HFFc6 (cell line): Measurements from ENCODE around the gene PRAMEF27. TPM values are rescaled to one million over a fixed set of nuclear protein-coding genes. Genes with fewer than 3 reads are reported as not detected.
"Not testable (repeated sequence)": the region's sequence is repeated elsewhere in the genome, so short reads cannot be mapped to it uniquely, and the experiment has no call there.

ENCODE experiments used
- DNase-seq: peaks from one replicate; pipeline ENCODE4 v3.0.0-alpha.2; 2018
- H3K27ac Mint-ChIP-seq: 2 replicates; pipeline ENCODE4 v1.8.0; 2020; ENCODE audit warnings: mild to moderate bottlenecking, mixed read lengths
- H3K27me3 Mint-ChIP-seq: 2 replicates; pipeline ENCODE4 v1.8.0; 2021; ENCODE audit warnings: mild to moderate bottlenecking, moderate library complexity, mixed read lengths; ENCODE audit not compliant: insufficient read depth
- H3K36me3 Mint-ChIP-seq: 2 replicates; pipeline ENCODE4 v1.8.0; 2021; ENCODE audit warnings: low read depth, mixed read lengths
- H3K4me1 Mint-ChIP-seq: 2 replicates; pipeline ENCODE4 v1.8.0; 2020; ENCODE audit warnings: low read depth, mixed read lengths
- H3K4me3 Mint-ChIP-seq: 2 replicates; pipeline ENCODE4 v1.8.0; 2020; ENCODE audit warnings: mild to moderate bottlenecking, moderate library complexity, mixed read lengths
- H3K9me3 Mint-ChIP-seq: 2 replicates; pipeline ENCODE4 v1.8.0; 2020; ENCODE audit warnings: mild to moderate bottlenecking, mixed read lengths
- long read RNA-seq: library from polyadenylated mRNA; unstranded; transcript quantifications from one replicate; pipeline ENCODE4 v2.0.0, GENCODE V29; 2019
- total RNA-seq, 6 experiments: library from RNA; stranded (reverse); fragmentation: NEBNext Ultra II Directional; extraction: Animal tissue kit (Norgen Biotek cat#: 25700); gene quantifications; 2 replicates in 1 of 6; 3 replicates in 5 of 6; pipeline ENCODE4 v1.2.3, GENCODE V29; 2021

The PRAMEF27 gene
- total RNA-seq, result not detected
- long read RNA-seq, result 0 reads

DNA sequence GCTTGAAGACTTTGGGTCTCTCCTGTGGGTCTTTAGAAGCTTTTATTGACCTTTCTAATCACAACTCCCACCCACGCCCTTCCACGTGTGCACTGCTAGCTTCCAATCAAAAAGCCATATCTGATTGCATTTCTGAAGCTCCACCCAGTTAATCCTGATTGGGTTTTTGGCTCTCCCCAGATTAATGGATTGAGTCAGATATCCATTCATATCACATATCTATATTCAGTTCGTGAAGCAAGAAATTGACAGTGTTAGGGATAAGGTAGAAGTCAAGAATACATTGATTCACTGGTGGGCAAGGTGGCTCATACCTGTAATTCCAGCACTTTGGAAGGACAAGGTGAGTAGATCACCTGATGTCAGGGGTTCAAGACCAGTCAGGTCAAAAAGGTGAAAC is at the start of gene PRAMEF27:
TSS of gene PRAMEF27 (minus strand) at position 101 of the 400 bp plus-strand sequence. CDS start 2,916 bp downstream, outside the sequence.
- H3K9me3 Mint-ChIP-seq, H3K36me3 Mint-ChIP-seq, DNase-seq, H3K4me3 Mint-ChIP-seq, H3K27me3 Mint-ChIP-seq, H3K4me1 Mint-ChIP-seq, H3K27ac Mint-ChIP-seq: not testable (repeated sequence)

DNA sequence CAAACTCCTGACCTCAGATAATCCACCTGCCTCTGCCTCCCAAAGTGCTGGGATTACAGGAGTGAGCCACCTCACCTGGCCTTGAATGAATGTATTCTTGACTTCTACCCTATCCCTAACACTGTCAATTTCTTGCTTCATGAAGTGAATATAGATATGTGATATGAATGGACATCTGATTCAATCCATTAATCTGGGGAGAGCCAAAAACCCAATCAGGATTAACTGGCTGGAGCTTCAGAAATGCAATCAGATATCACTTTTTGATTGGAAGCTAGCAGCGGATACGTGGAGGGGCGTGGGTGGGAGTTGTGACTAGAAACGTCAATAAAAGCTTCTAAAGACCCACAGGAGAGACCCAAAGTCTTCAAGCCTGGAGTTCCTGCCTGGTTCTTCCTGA is 14.1 kb upstream of the PRAMEF27 start, which contains the start of gene PRAMEF25:
TSS of gene PRAMEF25 (plus strand) at position 301 of the 400 bp plus-strand sequence. CDS start 2,920 bp downstream, outside the sequence.
- H3K27me3 Mint-ChIP-seq, result not testable (repeated sequence)

DNA sequence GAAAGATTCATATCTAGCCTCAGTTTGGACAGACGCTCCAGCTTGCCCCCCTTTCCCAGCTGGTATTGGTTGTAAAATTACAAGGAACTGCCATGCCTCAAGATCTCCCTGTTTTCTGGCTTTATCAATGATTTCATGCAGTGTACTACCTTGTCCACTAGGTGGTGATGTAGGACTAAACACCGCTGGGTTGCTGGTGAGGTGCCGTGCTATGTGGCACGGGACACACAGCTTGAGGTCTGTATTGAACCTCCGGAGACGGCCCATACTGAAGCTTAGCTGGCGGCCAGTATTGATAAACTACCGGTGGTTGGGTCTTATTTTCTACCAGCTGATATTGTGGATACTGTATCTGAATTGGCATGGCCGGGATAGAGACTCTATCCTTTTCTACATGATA is 36.5 kb downstream of the PRAMEF27 start:
- not testable (repeated sequence) for H3K27me3 Mint-ChIP-seq, H3K4me3 Mint-ChIP-seq, H3K36me3 Mint-ChIP-seq, DNase-seq, H3K27ac Mint-ChIP-seq, H3K4me1 Mint-ChIP-seq, H3K9me3 Mint-ChIP-seq

More for the DNA sequence above, 14.1 kb upstream of the PRAMEF27 start, which contains the start of gene PRAMEF25:
- not testable (repeated sequence) for DNase-seq, H3K9me3 Mint-ChIP-seq, H3K36me3 Mint-ChIP-seq, H3K27ac Mint-ChIP-seq, H3K4me3 Mint-ChIP-seq, H3K4me1 Mint-ChIP-seq

DNA sequence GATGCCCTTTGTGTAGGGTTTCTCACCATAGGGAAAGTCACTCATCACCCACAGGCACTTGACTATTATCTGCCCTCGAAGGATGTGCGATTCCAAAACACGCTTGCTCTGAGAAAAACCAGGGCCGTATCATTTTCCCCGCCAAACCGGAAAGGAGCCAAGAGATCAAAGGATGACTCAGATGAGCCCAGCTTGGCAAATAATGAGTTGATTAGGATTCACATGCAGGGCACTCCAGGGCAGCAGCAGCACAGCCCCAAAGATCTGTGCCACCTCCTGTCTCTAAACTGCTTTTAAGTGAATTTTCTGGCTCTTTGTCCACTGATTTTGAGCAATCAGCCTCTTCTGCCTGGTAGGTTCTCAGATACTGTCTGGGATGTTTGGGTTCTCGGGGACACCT is 44.4 kb downstream of the PRAMEF27 start:
- not testable (repeated sequence) for H3K4me1 Mint-ChIP-seq, H3K4me3 Mint-ChIP-seq, H3K9me3 Mint-ChIP-seq, H3K27ac Mint-ChIP-seq, DNase-seq, H3K36me3 Mint-ChIP-seq, H3K27me3 Mint-ChIP-seq

DNA sequence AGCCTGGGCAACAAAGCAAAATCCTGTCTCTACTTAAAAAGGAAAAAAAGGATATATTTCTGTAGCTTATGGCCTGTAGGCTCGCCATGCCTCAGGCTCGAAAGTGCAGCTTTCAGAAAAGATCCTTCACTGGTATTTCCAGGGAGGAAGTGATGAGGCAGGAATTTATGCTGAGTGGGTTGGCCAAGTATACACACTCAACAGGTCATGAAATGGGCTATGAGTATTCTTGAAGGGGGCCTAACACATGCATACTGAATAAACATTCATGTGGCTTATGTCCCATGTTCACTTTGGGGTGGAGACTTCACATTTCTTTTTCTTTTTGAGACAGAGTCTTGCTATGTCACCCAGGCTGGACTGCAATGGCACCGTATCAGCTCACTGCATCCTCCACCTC is 47.0 kb downstream of the PRAMEF27 start:
- not testable (repeated sequence) for H3K4me1 Mint-ChIP-seq, H3K36me3 Mint-ChIP-seq, H3K9me3 Mint-ChIP-seq, DNase-seq, H3K27ac Mint-ChIP-seq, H3K27me3 Mint-ChIP-seq, H3K4me3 Mint-ChIP-seq

DNA sequence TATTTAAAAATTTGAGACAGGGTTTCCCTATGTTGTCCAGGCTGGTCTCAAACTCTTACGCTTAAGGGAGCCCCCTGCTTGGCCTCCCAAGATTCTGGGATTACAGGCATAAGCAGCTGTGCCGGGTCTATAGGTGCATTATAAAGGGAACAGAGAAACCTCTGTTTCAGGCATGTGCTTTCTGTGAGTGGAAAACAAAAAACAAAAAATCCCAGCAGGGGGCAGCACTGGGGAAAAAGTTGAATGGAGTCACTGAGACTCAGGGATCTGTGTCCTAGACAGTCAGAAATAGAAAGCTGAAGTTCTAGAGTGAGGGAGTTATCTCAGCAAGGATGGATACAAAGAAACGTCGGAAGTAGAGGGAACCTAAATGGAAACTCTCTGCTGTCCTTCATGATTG is 50.6 kb downstream of the PRAMEF27 start:
- not testable (repeated sequence) for H3K36me3 Mint-ChIP-seq, H3K27me3 Mint-ChIP-seq, DNase-seq, H3K9me3 Mint-ChIP-seq, H3K4me1 Mint-ChIP-seq, H3K4me3 Mint-ChIP-seq, H3K27ac Mint-ChIP-seq

Other genes with a start within 250 kb of the PRAMEF27 start
- not detected for gene PRAMEF11, start 225.2 kb downstream of the PRAMEF27 start, total RNA-seq
- gene HNRNPCL1, start 207.9 kb downstream of the PRAMEF27 start, total RNA-seq, result not detected
- not detected for gene PRAMEF2, start 199.5 kb downstream of the PRAMEF27 start, total RNA-seq
- not detected for gene PRAMEF4, start 170.4 kb downstream of the PRAMEF27 start, total RNA-seq
- not detected for gene PRAMEF10, start 158.3 kb downstream of the PRAMEF27 start, total RNA-seq
- not detected for gene PRAMEF7, start 140.0 kb downstream of the PRAMEF27 start, total RNA-seq
- gene PRAMEF6, start 109.0 kb downstream of the PRAMEF27 start, total RNA-seq, result not detected
- gene HNRNPCL3, start 4.2 kb upstream of the PRAMEF27 start, total RNA-seq, result not detected
- gene PRAMEF25, start 14.2 kb upstream of the PRAMEF27 start, total RNA-seq, result not detected
- not detected for gene HNRNPCL2, start 60.3 kb upstream of the PRAMEF27 start, total RNA-seq
- gene PRAMEF26, start 99.4 kb upstream of the PRAMEF27 start, total RNA-seq, result not detected
- gene HNRNPCL4, start 109.1 kb upstream of the PRAMEF27 start, total RNA-seq, result not detected
- gene PRAMEF9, start 115.3 kb upstream of the PRAMEF27 start, total RNA-seq, result not detected
- gene PRAMEF13, start 144.8 kb upstream of the PRAMEF27 start, total RNA-seq, result not detected
- gene PRAMEF18, start 169.6 kb upstream of the PRAMEF27 start, total RNA-seq, result not detected
- not detected for gene PRAMEF5, start 197.6 kb upstream of the PRAMEF27 start, total RNA-seq
- gene PRAMEF8, start 228.6 kb upstream of the PRAMEF27 start, total RNA-seq, result not detected
- not detected for gene PRAMEF33, start 247.0 kb upstream of the PRAMEF27 start, total RNA-seq